ENCODE results near the gene RAB35. TPM values are rescaled to one million over a fixed set of nuclear protein-coding genes. Genes with fewer than 3 reads are reported as not detected.

Gene RAB35
- total and polyA plus RNA-seq, 12 donors, result 13.5 to 49.5 (median 26.7) TPM

GRCh38 chr12:120125029-120125428 lies 8.5 kb upstream of the RAB35 start:
- Histone ChIP-seq H3K4me3 (no peak overlapping the region), H3K36me3 (replicated peaks in 1 of 2) (peaks cover 0 to 28% of the 10 kb centered on the region in 2 donors), H3K9me3 (replicated peaks in 1 of 3) (no peaks in the 10 kb centered on the region), H3K27me3 (no peaks in the 10 kb centered on the region), H3K4me1 (replicated peaks in 1 of 2) (peaks cover 5 to 20% of the 10 kb centered on the region in 2 donors), H3K27ac (no peak overlapping the region)
- no peak for TF ChIP-seq POLR2A (IDR thresholded peaks at IDR 0.05)
- TF ChIP-seq CTCF (IDR thresholded peaks at IDR 0.05), result no peak
- intact Hi-C loops (cut with DNase I), result no loop called here
- 88 to 95% (median 93%) methylated on average over 4 of the region's 4 CpGs for WGBS, 4 donors
- no peak for DNase-seq

GRCh38 chr12:120121766-120122293 lies 5.3 kb upstream of the RAB35 start:
- 59 to 68% (median 64%) methylated on average over 4 of the region's 4 CpGs for WGBS, 4 donors
- peaks cover 25 to 44% of the 10 kb centered on the region in 2 donors for H3K4me1 ChIP-seq (replicated peaks in 1 of 2)
- no peak for DNase-seq
- no peak overlapping the region for H3K4me3 ChIP-seq
- H3K27me3 ChIP-seq, result no peaks in the 10 kb centered on the region
- no peaks in the 10 kb centered on the region for H3K9me3 ChIP-seq (replicated peaks in 1 of 3)
- H3K36me3 ChIP-seq (replicated peaks in 1 of 2), result no peaks in the 10 kb centered on the region
- intact Hi-C loops (cut with DNase I), result no loop called here
- TF ChIP-seq CTCF (IDR thresholded peaks at IDR 0.05), result no peak
- TF ChIP-seq POLR2A (IDR thresholded peaks at IDR 0.05), result no peak
- H3K27ac ChIP-seq, result no peak overlapping the region

GRCh38 chr12:120121343-120121742 lies 4.8 kb upstream of the RAB35 start:
- Histone ChIP-seq H3K9me3 (replicated peaks in 1 of 3) (no peaks in the 10 kb centered on the region), H3K4me1 (replicated peaks in 1 of 2) (peaks cover 23 to 39% of the 10 kb centered on the region in 2 donors), H3K4me3 (no peak overlapping the region), H3K36me3 (replicated peaks in 1 of 2) (no peaks in the 10 kb centered on the region), H3K27me3 (no peaks in the 10 kb centered on the region), H3K27ac (no peak overlapping the region)
- 72 to 77% (median 74%) methylated on average over 2 of the region's 2 CpGs for WGBS, 4 donors
- intact Hi-C loops (cut with DNase I), result no loop called here
- DNase-seq, result no peak
- TF ChIP-seq POLR2A (IDR thresholded peaks at IDR 0.05), result no peak
- TF ChIP-seq CTCF (IDR thresholded peaks at IDR 0.05), result no peak

- peak overlapping the region in 4 of 5 donors; percentile 48 to 93 (median 72) for H3K27ac ChIP-seq
- H3K4me3 ChIP-seq, result no peak overlapping the region
- intact Hi-C loops (cut with DNase I), result no loop called here
- H3K27me3 ChIP-seq, result no peaks in the 10 kb centered on the region
- no peak for TF ChIP-seq POLR2A (IDR thresholded peaks at IDR 0.05)
- no peak for TF ChIP-seq CTCF (IDR thresholded peaks at IDR 0.05)
- no peak for DNase-seq
- peaks cover 29 to 48% of the 10 kb centered on the region in 2 donors for H3K4me1 ChIP-seq (replicated peaks in 1 of 2)
- H3K36me3 ChIP-seq (replicated peaks in 1 of 2), result peaks cover 0 to 3% of the 10 kb centered on the region in 2 donors
- H3K9me3 ChIP-seq (replicated peaks in 1 of 3), result no peaks in the 10 kb centered on the region
- WGBS, 4 donors, result 66 to 82% (median 70%) methylated on average over 9 of the region's 9 CpGs
Observed at GRCh38 chr12:120119271-120119973, 2.9 kb upstream of the RAB35 start.
